ENCODE results near the gene MIEF1.

Gene MIEF1

DNA sequence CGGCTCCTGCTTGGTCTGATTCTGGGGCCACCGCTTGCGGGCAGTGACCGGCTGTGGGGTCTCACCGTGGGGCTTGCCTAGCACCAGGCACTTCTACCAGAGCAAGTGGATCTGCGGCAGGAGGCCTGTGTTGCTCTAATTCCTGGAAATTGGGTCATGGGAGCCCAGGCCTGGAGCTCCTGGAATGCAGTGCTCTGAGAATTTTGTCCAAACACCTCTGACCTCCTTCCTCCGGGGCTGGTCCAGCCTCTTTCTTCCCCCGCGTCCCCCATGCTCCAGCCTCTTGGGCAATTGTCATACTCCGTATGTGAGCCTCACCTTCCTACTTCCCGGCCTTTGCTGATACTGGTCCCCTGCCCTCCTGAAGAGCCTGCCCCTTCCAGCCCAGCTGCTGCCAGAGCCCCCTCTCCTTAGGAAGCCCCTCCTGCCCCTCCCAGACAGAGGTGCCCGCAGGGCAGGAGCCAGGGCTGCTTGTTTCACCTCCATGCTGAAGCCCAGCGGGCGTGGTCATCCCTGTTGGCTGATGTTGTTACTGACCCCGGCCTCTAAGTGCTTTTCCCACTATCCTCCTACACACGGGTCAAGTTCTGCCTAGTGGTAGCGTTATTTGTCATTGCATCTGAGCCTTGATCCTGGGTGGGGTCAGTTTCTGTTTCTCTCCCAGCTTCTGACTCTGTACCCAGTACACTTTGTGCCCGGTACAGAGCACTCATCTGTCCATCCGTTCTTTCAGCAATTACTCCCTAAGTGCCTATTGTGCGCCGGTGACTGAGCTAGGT is 35.7 kb upstream of the MIEF1 start:
- Histone ChIP-seq H3K4me3 (ENCODE audit: severe bottlenecking) (no peak overlapping the region), H3K4me1 (ENCODE audit: insufficient read depth, poor library complexity, severe bottlenecking) (no peaks in the 10 kb centered on the region), H3K27ac (ENCODE audit: poor library complexity, severe bottlenecking) (no peak overlapping the region), H3K9me3 (ENCODE audit: severe bottlenecking) (no peaks in the 10 kb centered on the region), H3K36me3 (ENCODE audit: low read depth) (no peaks in the 10 kb centered on the region), H3K27me3 (ENCODE audit: insufficient read depth, poor library complexity, severe bottlenecking) (no peaks in the 10 kb centered on the region)
- ATAC-seq (ENCODE audit: low read depth) (no peak), DNase-seq (ENCODE audit: low spot score) (no peak)
- TF ChIP-seq, protein P1, sequence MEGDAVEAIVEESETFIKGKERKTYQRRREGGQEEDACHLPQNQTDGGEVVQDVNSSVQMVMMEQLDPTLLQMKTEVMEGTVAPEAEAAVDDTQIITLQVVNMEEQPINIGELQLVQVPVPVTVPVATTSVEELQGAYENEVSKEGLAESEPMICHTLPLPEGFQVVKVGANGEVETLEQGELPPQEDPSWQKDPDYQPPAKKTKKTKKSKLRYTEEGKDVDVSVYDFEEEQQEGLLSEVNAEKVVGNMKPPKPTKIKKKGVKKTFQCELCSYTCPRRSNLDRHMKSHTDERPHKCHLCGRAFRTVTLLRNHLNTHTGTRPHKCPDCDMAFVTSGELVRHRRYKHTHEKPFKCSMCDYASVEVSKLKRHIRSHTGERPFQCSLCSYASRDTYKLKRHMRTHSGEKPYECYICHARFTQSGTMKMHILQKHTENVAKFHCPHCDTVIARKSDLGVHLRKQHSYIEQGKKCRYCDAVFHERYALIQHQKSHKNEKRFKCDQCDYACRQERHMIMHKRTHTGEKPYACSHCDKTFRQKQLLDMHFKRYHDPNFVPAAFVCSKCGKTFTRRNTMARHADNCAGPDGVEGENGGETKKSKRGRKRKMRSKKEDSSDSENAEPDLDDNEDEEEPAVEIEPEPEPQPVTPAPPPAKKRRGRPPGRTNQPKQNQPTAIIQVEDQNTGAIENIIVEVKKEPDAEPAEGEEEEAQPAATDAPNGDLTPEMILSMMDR (IDR thresholded peaks at IDR 0.05; ENCODE audit: poor library complexity, severe bottlenecking), result no peak

DNA sequence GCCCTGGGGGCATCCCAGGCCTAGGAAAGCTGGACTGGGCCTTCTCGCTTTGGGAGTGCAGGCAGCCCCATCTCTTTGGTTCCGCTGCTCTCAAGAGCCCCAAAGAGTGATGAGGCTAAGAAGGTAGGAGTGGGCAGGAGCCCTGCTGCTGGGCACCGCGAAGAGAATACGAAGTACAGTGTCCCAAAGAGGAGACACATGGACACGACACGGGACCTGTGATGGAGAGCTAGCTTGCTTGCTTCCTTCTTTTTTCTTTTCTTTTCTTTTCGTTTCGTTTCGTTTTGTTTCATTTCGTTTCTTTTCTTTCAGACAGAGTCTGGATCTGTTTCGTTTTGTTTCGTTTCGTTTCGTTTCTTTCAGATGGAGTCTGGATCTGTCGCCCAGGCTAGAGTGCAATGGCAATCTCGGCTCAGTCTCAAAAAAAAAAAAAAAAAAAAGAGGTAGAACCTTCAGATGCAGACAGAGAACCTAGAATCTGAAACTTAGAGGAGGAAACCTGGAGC is 34.6 kb upstream of the MIEF1 start:
- DNase-seq (ENCODE audit: low spot score), result no peak
- Histone ChIP-seq H3K27ac (ENCODE audit: poor library complexity, severe bottlenecking) (no peak overlapping the region), H3K9me3 (ENCODE audit: severe bottlenecking) (no peaks in the 10 kb centered on the region), H3K36me3 (ENCODE audit: low read depth) (no peaks in the 10 kb centered on the region), H3K4me3 (ENCODE audit: severe bottlenecking) (no peak overlapping the region), H3K4me1 (ENCODE audit: insufficient read depth, poor library complexity, severe bottlenecking) (no peaks in the 10 kb centered on the region), H3K27me3 (ENCODE audit: insufficient read depth, poor library complexity, severe bottlenecking) (no peaks in the 10 kb centered on the region)
- ATAC-seq (ENCODE audit: low read depth), result no peak
- TF ChIP-seq, protein P1 (IDR thresholded peaks at IDR 0.05; ENCODE audit: poor library complexity, severe bottlenecking), result no peak

DNA sequence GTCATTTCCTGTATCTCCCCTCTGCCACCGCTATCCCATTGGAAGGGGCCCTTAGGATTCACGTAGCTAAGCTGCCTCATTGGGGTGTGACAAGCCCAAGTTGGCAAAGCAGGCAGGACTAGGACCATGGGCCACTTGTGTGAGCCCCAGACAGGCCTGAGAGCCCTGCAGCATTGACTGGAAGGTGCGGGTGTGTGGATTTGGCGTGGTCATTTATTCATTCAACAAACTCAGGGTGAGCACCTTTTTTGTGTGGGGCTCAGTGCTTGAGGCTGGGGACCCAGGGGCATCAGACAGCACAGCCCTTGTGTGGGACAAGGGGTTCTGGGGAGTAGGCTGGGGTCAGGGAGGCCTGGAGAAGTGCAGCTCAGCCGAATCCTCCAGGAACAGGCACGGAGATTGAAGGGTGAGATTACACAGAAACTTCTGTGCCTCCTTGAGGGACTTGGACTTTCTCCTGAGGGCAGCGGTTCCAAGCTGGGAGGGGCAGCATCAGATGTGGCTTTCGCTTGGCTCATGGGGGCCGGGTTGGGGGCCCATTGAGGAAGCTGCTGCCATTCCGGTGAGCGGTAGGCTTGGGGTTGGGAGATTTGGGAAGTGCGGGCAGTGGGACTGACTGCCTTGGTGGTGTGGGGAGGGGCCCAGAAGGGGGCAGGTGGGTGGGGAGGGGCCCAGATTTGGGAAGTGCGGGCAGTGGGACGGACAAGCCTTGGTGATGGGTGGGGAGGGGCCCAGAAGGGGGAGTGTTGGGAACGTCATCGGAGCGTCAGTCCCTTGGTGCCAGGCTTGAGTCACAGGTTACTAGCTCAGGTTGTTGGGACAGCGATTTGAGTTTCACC is 33.4 kb upstream of the MIEF1 start:
- TF ChIP-seq, protein P1 (IDR thresholded peaks at IDR 0.05; ENCODE audit: poor library complexity, severe bottlenecking), result no peak
- no peak overlapping the region for H3K4me3 ChIP-seq (ENCODE audit: severe bottlenecking)
- no peak for DNase-seq (ENCODE audit: low spot score)
- no peaks in the 10 kb centered on the region for H3K27me3 ChIP-seq (ENCODE audit: insufficient read depth, poor library complexity, severe bottlenecking)
- ATAC-seq (ENCODE audit: low read depth), result no peak
- H3K9me3 ChIP-seq (ENCODE audit: severe bottlenecking), result no peaks in the 10 kb centered on the region
- no peaks in the 10 kb centered on the region for H3K36me3 ChIP-seq (ENCODE audit: low read depth)
- H3K27ac ChIP-seq (ENCODE audit: poor library complexity, severe bottlenecking), result no peak overlapping the region
- H3K4me1 ChIP-seq (ENCODE audit: insufficient read depth, poor library complexity, severe bottlenecking), result no peaks in the 10 kb centered on the region

DNA sequence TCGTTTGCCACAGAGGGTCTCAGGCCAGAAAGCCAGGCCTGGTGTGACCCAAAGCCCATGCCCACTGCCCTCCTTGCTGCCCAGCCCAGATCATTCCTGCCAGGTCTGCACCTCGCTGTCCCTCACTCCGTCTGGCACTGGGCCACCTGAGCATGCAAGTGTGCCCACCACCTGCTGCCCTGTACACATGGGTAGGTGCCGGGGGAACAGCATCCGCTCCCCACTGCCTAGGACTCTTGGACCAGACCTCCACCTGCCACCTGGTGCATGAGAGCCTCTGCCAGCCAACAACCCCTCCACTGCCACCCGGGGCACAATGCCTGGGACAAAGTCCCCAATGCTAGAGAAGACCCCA is 32.8 kb upstream of the MIEF1 start:
- no peaks in the 10 kb centered on the region for H3K4me1 ChIP-seq (ENCODE audit: insufficient read depth, poor library complexity, severe bottlenecking)

More for the DNA sequence above, 32.8 kb upstream of the MIEF1 start:
- Histone ChIP-seq H3K27ac (ENCODE audit: poor library complexity, severe bottlenecking) (no peak overlapping the region), H3K36me3 (ENCODE audit: low read depth) (no peaks in the 10 kb centered on the region), H3K9me3 (ENCODE audit: severe bottlenecking) (no peaks in the 10 kb centered on the region), H3K4me3 (ENCODE audit: severe bottlenecking) (no peak overlapping the region), H3K27me3 (ENCODE audit: insufficient read depth, poor library complexity, severe bottlenecking) (no peaks in the 10 kb centered on the region)
- TF ChIP-seq, protein P1 (IDR thresholded peaks at IDR 0.05; ENCODE audit: poor library complexity, severe bottlenecking), result no peak
- DNase-seq (ENCODE audit: low spot score) (no peak), ATAC-seq (ENCODE audit: low read depth) (no peak)
